CD4-positive, alpha-beta T cell treated with Interferon alpha-2 for 1 hour (primary cell): Measurements from ENCODE around the gene PTPRJ.
A peak's percentile ranks its signal among the peaks of the same experiment; 100 is the strongest.
"Not testable (repeated sequence)": the region's sequence is repeated elsewhere in the genome, so short reads cannot be mapped to it uniquely, and the experiment has no call there.

Experiments
- DNase-seq, 2 donors: peaks; one replicate each; pipeline ENCODE4 v3.0.0-alpha.2; 2020 to 2022

The PTPRJ gene

DNA sequence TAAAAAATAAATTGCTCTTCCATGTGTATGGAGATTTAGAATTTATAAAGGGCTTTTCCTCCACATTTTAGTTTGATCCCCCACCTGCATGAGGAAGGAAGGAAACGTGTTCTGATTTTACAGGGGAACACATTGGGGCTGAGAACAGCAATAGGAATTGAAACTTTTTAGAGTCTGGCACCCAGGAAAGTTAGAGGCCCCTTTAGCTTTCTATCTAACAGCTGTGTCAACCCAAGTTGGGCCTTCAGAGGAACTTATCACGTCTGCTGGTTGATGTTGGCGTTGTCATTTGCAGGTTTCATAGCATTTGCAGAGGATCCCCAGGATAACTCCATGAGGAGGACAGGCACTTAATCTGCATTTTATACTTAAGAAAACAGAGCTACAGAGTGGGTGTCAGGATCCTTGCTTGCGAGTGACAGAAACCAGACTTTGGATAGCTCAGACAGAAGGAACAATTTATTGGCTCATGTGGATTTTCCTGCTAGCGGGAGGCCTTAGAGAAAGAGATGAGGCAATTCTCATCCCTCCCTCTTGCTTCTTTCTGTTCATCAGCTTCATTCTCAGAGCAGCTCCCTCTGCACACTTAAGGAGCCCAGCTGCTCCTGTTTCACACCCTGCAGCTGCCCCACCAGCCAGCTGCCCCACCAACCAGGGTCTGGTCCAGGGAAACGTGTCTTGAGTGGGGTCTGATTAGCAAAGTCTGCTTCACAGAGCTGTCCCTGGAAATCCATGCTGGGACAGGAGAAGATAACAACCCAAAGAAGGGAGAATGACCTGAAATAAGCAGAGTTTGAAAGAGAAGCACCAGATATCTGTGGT, 143.8 kb downstream of the PTPRJ start:
- DNase-seq = no peak

- no peak for DNase-seq
Observed at GRCh38 chr11:48124880-48125279, 144.5 kb downstream of the PTPRJ start.

- no peak for DNase-seq
Observed at GRCh38 chr11:48125866-48126265, 145.5 kb downstream of the PTPRJ start.

GRCh38 chr11:48127521-48128183, 147.3 kb downstream of the PTPRJ start:
- DNase-seq = no peak

GRCh38 chr11:48129697-48130395, 149.5 kb downstream of the PTPRJ start:
- no peak for DNase-seq

- DNase-seq = no peak
Observed at GRCh38 chr11:48134221-48134922, 154.0 kb downstream of the PTPRJ start.

DNA sequence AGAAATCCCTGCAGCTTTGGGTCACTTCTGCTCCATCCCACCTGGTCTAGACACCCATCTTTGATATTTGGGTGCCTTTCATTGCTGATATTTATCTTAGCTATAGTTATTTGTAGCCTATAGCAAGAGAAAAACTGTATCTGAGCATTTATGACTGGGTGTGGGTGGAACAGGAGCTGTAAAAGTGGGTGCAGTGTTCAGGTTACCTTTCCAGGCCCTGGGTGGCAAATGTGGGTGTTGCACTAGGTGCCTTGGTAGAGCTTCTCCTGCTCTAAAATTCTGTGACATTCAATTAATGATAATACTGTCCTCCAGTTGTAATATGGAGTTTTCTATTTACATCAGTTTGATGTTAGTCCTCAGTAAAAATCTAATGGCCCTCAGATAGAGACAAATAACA, 157.9 kb downstream of the PTPRJ start:
- no peak for DNase-seq

DNA sequence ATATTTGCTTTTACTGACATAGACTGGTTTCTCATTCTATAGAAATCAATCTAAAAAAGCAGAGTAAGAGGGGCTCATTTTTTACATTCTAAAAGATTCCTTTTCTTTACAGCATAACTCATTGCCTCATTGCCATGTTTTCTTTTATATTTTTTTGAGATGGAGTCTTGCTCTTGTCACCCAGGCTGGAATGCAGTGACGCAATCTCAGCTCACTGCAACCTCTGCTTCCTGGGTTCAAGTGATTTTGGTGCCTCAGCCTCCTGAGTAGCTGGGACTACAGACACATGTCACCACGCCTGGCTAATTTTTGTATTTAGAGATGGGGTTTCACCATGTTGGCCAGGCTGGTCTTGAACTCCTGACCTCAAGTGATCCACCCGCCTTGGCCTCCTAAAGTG, 159.5 kb downstream of the PTPRJ start:
- not testable (repeated sequence) for DNase-seq

DNA sequence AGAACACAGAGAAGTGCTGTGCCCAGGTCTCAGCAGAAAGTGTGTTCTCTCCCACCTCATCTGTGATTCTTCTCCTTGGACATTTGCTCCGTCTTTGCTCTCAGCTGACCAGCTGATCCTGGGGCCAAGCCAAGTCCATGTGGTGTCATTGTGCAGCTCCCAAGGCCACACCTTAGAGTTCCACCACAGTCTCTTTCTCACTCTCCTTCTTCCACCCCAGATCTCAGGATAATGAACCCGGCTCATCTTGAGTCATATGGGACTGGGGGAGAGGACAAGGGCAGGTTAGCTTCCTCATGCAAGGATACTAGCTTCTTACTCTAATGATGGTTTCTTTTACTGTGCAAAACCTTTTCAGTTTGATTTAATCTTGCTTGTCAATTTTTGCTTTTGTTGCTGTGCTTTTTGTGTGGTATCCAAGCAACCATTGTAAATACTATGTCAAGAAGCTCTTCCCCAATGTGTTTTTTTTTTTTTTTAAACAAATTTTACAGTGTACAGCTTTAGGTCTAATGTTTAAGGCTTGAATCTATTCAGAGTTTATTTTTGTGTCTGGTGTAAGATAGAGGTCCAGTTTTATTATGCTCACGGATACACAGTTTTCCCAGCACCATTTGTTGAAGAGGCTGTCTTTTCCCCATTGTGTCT, 161.2 kb downstream of the PTPRJ start:
- peak in 1 of 2 donors; percentile 18 for DNase-seq

GRCh38 chr11:48142889-48143288, 162.5 kb downstream of the PTPRJ start:
- no peak for DNase-seq

DNA sequence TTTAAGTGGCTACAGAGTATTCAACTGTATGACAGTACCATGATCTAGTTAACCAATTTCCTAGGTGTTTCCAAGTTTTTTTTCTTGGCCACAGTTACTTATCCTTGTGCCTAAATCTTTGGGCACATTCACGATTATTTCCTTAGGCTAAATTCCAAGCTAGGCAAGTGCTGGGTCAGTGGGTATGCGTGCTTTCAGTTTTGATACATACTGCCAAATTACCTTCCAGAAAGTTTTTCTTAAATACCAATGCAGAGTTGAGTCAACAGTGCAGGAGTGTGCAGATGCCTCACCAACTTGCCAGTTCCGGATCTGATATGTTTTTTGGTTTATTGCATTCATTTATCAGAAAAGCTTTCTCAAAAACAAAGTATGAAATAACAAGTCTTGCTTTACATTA, 168.4 kb downstream of the PTPRJ start:
- DNase-seq = no peak

DNA sequence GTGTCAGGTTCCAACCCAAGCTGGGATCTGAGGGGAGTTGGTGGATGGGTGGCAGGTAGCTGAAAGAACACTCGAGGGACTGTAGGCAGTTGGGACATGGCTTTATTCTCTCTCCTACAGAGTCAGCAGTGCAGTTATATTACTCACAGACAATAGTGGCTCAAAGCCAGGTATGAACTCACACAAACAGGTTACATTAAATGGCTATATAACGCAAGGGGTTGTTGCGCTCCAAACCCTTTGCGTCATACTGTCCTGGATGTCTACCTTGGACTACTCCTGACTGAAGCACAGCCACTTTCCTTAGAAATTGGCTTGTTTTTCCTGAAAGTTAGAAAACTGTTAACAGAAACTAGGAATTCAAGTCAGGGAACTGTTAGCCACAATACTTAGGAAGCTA, 169.9 kb downstream of the PTPRJ start:
- DNase-seq = no peak

DNA sequence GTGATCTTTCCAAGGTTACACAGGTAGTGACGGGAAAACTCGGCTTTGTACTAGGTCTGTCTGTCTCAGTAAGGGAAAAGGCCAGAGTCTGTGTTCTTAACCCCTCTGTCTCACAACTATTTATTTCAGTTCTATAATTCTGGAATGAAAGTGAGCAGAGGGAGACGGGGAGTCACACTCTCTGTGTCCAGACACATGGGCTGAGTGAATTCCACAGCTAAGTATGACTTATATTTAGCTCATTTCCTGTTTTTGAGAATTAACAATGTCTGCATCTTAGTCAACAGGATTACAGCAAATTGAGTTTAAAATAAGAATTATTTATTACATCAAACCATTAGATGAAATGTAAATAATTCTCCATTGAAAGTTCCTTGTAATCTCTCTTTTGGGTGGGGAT, 173.8 kb downstream of the PTPRJ start:
- DNase-seq = no peak

DNA sequence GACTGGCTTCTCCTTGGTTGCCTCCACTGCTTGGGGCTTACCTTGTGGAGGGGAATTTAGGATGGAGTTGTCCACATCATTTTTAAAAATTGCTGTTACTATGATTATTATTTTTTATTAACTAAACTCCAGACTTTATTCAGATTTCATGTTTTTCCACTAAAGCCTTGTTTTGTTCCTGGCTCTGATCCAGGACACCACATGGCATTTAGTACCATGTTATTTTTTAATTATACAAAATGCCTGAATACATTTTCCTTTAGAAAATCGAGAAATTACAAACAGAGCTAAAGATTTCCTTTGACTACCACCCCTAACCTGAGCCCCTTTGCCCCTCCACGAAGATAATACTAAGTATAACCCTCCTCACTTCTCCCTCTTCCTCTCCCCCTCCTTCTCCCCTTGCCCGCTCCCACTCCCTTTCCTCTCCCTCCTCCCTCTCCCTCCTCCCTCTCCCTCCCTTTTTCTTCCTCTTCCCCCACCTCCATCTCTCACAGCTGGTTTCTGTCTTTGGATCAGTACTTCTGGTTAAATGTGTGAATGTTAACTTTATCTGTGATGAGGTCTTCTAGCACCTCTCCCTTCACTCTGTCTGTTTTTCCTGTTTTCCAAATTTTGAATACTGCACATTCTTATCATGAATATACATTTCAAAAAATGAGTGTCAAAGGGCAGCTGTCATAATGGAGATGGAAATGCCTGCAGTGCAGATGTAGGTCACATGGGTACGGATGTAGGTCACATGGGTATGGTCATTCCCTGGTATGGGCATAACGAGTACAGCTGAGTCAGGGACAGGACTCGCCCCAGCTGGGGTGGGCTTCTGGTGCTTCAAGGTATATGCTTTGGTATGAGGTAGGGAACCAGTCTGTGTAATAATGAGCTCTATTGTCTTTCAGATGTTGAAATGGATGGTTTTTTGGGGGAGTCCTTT, 181.9 kb downstream of the PTPRJ start:
- DNase-seq = no peak

DNA sequence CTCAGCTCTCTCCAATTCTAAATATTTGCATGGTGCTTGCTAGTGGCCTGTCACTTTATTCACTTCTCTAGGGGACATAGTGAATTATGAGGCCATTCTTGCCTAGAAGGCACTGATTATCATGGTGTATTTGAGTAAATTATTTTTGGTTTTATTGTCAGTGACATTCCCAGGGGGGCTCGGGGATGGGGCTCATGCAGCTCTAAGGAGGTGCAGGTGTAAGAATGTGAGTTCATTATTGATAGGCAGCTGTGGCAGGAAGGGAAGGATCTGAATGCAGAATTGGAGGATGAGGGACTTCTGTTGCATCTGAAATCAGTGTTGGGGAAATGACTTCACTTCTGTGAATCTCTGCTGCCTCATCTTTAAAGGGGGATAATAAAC, 182.5 kb downstream of the PTPRJ start:
- no peak for DNase-seq

DNA sequence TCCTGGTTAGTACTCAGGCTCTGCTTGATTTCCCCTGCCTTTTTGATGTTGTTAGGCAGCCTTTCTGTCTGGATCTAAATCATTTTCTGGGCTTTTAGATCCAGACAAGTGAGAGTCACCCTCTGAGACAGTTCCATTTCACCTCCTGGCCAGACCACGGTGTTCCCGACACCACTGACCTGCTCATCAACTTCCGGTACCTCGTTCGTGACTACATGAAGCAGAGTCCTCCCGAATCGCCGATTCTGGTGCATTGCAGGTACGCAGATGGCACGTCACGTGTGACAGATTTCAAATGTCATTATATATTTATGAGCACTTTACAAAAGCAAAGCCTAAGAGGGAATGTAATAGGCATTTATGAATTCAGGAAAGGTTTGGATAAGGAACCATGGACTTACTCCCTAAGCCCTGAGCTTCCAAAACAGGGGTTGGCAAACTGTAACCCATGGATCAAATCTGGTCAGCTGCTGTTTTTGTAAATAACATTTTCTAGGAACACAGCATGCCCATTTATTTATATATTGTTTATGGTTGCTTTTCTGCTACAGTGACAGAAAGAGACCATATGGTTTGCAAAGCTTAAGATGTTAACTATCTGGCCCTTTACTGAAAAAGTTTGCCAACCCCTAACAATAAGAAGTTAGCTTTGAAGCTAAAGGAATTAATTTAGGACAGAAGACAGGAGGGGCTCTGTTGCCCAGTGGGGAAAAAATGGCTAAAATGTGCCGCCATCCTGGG, 183.2 kb downstream of the PTPRJ start:
- no peak for DNase-seq

DNA sequence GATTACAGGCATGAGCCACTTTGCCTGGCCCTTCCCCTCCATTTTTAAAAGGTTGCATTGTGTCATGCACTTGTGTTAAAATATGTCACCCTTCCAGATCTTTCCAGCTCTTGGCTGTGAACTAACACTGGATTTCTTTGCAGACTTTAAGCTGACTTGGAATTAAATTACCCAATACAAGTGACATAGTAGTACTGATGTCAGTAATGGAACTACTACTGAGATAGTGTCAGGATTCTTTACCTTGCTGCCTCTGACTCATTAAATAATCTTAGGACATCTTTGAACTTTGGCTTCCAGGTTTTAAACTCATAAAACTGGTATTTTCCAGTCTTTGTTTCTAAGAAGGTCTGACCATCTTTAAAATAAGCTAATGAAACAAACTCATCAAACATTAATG, 184.5 kb downstream of the PTPRJ start:
- no peak for DNase-seq

DNA sequence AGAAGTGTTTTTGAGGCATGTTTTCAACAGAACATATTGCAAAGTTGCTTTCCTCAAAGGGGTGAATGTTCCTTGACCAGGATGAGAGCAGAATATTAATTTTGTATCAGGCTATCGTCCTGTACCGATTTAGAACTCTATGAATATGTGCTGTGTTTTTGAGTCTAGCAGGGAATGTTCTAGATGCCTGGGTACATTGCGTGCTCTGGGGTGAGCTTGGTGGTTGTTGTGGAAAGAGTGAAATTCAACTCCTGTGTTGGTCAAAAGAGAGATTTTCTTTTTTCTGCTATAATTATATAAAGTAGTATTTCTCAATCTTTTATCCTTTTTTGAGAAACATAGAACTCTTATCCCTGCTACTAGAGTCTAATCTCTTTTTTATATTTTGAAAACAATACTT, 185.1 kb downstream of the PTPRJ start:
- no peak for DNase-seq

DNA sequence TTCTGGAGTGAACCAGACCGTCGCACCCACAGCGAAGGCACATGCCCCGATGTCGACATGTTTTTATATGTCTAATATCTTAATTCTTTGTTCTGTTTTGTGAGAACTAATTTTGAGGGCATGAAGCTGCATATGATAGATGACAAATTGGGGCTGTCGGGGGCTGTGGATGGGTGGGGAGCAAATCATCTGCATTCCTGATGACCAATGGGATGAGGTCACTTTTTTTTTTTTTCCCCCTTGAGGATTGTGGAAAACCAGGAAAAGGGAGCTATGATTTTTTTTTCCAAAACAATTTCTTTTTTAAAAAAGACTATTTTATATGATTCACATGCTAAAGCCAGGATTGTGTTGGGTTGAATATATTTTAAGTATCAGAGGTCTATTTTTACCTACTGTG, 187.0 kb downstream of the PTPRJ start:
- no peak for DNase-seq

DNA sequence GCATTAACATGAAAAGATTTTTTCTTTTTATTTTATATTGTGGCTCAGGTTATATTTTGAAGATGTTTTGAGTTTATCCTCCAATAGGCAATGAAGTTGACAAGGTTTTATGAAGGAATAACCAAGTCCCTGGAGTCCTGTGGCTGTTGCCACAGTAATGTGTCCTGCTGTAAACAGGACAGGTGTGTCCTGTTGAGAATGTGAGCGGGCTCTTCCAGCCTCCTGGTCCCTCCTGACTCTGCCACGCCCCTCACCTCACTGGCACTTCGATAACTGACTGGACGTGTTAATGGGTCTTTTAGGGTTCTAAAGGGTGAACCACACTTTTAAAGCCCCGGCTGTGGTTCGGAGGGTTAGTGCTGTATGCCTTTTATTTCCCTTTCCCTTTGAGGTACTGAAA, 188.5 kb downstream of the PTPRJ start:
- DNase-seq = no peak

GRCh38 chr11:48169259-48169658, 188.9 kb downstream of the PTPRJ start:
- DNase-seq = no peak
